NCI-H2107 (cell line): ENCODE results near the gene BHMT2.

ENCODE experiments used
- DNase-seq: peaks from one replicate; lab custom pipeline; 2025; lab: John Stamatoyannopoulos, UW

Gene BHMT2

DNA sequence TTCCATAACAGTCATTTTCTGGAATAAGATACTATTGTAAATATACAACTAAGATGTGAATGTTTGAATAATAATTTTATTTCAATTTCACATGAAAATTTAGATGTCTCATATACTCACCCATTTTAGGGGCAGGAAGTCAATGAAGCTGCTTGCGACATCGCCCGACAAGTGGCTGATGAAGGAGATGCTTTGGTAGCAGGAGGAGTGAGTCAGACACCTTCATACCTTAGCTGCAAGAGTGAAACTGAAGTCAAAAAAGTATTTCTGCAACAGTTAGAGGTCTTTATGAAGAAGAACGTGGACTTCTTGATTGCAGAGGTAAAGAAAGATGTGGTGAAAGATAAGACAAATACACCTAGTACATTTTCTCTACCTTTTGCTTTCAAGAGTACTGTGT is 50.7 kb downstream of the BHMT2 start:
- DNase-seq, result no peak

DNA sequence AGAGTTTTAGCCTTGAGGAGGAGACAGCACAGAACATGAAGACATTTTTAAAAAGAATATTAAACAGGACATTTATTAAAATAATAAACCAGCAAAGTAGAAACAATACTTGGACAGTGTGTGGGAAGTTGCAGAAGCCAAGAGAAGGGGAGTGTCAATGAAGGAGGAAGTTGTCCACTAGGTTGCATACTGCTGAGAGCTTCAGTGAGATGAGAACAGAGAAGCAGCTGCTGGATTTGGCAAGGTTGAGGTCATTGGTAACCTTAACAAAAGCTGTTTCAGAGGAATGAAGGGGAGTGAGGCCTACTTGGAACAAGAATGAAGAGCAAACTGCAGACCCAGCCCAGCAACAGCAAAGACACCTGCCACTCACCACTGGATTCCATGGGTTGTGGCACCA is 53.4 kb downstream of the BHMT2 start:
- DNase-seq, result no peak

DNA sequence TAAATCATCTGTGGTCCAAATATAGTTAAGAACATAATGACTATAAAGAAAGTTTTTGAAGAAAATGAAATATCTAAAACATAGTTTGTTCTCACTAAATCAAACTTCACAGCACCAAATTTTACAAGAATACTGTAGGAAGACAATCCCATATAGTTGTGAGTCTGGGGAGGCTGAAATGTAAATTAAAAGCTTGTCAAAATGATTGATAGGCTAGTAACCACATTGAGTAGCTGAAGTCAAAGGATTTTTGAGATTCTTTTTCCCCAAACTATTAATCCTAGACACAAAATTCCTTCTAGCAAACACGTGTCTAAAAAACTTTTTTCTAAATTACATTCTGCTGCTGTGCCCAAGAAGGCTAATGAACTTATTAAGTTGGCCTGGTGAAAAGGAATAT is 55.0 kb downstream of the BHMT2 start:
- DNase-seq, result no peak

DNA sequence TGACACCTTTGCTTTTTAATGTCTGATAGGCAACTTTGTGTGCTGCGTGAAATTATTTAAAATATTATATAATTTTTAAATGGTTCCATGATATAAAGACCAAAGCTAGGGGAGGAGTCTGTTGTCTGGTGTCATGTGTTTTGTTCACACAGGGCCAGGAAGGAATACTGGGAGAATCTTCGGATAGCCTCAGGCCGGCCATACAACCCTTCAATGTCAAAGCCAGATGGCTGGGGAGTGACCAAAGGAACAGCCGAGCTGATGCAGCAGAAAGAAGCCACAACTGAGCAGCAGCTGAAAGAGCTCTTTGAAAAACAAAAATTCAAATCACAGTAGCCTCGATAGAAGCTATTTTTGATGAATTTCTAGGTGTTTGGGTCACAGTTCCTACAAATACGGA is 61.2 kb downstream of the BHMT2 start:
- no peak for DNase-seq

DNA sequence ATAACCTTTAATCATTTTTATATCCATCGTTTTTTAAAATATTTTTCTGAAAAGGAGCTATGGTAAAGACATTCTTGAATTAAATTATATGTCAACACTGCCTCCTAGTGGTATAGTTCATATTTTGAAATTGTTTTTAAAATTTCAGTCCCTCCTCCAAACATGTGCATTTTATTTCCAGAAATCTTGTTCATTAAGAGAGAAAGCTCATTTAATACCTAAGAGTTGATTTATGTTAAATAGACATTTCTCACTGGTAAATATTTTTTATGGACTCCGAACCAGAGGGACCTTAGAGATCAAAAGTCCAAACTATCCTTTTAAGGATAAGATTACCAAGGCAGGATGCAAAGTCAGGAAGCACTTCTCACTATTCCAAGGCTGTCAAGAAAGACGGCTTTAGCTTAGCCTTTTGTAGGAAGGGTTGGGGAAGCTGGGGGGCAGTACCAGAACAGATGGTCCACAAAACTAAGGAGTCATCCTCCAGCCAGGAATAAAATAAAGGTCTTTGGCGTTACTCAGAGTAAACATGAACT is 63.6 kb downstream of the BHMT2 start:
- peak; percentile 4 for DNase-seq

DNA sequence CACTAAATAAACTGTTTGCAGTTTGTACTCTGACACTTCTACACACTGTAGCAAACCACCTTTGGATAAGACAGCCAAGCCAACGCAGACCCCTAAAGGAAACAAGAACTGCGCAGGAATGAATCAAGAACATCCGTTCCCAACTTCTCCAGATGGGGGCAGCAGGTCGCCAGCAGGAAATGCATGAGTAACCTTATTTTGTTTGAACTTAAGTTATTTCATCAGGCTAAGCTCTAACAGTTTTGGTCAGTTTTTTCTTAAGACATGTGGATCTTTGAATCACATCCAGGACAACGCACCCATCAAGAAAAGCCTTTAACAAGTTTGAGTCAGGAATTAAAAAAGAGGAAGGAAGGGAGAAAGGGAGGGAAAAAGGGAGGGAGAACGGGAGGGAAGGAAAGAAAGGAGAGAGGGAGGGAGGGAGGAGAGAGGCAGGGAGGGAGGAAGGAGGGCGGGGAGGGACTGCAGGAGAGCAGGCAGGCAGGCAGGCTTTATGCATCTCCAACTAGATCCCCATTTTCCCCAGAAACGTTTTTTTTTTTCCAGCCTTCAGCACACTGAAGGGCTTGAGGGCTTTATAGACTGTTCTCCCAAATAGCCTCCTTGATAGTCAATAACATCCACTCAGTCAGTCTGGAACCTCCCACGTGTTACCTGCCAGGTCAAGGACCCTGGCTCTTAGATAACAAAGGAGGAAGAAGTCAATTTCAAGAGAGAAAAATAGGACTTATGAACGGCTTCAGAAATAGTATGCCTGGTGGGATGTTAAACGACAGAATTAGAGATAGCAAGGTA is 64.3 kb downstream of the BHMT2 start:
- peak; percentile 29 for DNase-seq

DNA sequence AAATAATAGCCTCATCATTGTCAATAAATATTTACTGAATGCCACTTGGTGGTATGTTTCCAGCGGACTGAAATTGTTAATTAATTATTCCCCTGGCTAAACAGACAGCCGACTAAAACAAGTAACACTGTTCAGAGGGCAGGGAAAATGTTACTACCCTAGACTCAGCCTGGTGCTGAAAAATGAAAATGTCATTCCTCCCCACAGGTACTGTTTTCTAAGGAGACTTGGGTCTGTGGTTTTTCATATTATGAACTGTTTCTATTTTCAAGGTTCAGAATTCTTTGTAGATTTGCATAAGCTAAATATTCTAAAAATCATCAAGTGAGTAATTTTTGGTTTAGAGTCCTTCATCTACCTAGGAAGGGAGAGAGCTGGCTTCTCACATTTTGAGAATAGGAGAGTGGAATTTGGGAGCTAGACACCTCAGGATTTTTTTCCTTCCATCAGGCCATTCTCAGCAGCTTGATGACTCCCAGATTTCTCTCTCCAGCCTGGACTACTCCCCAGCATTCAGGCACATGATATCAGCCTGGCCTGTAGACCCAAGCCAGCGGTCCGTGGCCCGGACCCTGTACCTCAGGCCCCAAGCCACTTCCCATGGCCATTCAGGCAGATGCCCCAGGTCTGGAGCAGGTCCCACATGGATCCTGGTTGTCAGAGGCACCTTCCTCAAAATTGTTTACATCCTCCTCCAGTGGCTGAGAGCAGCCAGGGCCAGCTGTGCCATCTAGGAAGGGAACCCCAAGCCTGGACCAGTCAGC is 66.4 kb downstream of the BHMT2 start:
- DNase-seq, result no peak

DNA sequence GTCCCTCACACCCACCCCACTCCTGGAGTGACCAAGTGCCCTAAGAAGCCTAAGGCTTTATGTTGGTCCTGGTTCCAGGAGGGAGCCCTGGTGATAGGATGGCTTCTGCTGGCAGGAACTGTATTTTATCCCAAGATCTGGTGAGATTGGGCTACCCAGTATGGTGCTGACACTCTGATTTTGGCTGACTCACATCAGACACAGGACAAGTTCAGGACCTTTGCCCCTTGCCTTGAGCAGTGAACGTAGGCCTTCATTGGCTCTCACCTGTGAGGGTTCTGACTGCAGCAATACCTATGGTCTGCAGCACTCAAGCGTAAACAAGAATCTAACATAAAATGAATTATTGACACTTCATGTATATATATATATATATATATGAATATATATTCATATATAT is 67.1 kb downstream of the BHMT2 start:
- no peak for DNase-seq
